ENCODE results near the gene ICAM3.

ICAM3 gene

DNA sequence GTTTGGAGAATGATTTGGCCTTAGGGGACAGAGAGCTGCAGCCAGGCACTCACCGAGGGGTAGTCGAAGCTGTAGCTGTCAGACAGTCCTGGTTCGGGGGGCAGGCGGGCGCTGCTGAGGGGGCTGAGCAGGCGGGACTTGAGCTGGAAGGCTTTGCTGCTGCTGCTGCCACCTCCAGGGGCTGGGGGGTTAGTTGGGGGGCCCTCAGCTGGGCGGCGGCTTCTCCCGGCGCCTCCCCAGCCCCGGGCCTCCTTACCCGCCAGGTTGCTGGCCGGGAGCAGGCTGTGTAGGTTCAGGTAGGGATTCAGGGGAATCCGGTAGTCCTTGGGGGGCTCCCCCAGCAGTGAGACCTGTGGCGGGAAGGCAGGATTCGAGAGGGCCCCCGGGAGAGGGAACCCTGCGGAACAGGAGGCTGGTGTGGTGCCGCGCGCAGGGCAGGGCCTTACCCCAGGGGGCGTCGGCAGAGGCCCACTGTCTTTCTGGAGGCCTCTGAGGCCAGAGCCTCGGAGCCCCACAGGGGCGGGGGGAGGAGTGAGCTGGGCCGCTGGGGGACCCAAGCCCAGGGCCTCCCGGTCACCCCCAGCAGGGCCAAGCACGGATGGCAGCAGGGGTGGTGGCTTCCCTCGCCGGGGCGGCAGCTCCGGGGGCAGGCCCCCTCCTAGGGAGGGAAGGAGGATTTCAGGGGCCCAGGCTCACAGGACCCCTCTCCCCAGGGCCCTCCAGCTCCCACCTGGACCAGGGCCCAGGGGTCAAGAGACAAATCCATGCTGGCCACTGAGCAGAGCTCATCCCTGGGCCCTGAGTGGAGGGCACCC, 18.6 kb downstream of the ICAM3 start:
- no peak overlapping the region for H3K18ac ChIP-seq (ENCODE audit: low read length)
- H2BK120ac ChIP-seq (ENCODE audit: low read depth, low read length) = no peak overlapping the region
- H2AK5ac ChIP-seq (ENCODE audit: low read length) = no peak overlapping the region
- no peak overlapping the region for H3K27ac ChIP-seq (ENCODE audit: low read depth, low read length)
- no peak overlapping the region for H3K23ac ChIP-seq (ENCODE audit: low read length)
- no peaks in the 10 kb centered on the region for H3K79me2 ChIP-seq (ENCODE audit: control insufficient read depth, insufficient read depth, low read length)
- no peak overlapping the region for H3K4ac ChIP-seq (ENCODE audit: low read depth, low read length)
- H4K8ac ChIP-seq (ENCODE audit: low read depth, low read length) = no peak overlapping the region
- H4K5ac ChIP-seq (ENCODE audit: low read length) = no peak overlapping the region
- WGBS (ENCODE audit: extremely low coverage, insufficient coverage, low lambda C conversion rate) = no CpG with 5 or more reads among the region's 32 CpGs
- no peak overlapping the region for H3K4me3 ChIP-seq (ENCODE audit: low read length)
- H3K56ac ChIP-seq (ENCODE audit: low read length) = no peak overlapping the region
- H2BK15ac ChIP-seq (replicated peaks; ENCODE audit: low read depth) = no peak overlapping the region
- H3K4me1 ChIP-seq (ENCODE audit: control insufficient read depth, low read depth, low read length) = no peaks in the 10 kb centered on the region
- H3K79me1 ChIP-seq (ENCODE audit: low read length) = no peaks in the 10 kb centered on the region
- peaks cover 13% of the 10 kb centered on the region for H3K36me3 ChIP-seq (ENCODE audit: control insufficient read depth, insufficient read depth, low read length)
- no peak for DNase-seq
- no peak overlapping the region for H3K9ac ChIP-seq (ENCODE audit: low read length)
- H3K4me2 ChIP-seq (ENCODE audit: low read length) = no peak overlapping the region
- H3K27me3 ChIP-seq (ENCODE audit: insufficient read depth, low read length, poor library complexity) = no peaks in the 10 kb centered on the region
- no peak overlapping the region for H2BK5ac ChIP-seq (ENCODE audit: low read length)

DNA sequence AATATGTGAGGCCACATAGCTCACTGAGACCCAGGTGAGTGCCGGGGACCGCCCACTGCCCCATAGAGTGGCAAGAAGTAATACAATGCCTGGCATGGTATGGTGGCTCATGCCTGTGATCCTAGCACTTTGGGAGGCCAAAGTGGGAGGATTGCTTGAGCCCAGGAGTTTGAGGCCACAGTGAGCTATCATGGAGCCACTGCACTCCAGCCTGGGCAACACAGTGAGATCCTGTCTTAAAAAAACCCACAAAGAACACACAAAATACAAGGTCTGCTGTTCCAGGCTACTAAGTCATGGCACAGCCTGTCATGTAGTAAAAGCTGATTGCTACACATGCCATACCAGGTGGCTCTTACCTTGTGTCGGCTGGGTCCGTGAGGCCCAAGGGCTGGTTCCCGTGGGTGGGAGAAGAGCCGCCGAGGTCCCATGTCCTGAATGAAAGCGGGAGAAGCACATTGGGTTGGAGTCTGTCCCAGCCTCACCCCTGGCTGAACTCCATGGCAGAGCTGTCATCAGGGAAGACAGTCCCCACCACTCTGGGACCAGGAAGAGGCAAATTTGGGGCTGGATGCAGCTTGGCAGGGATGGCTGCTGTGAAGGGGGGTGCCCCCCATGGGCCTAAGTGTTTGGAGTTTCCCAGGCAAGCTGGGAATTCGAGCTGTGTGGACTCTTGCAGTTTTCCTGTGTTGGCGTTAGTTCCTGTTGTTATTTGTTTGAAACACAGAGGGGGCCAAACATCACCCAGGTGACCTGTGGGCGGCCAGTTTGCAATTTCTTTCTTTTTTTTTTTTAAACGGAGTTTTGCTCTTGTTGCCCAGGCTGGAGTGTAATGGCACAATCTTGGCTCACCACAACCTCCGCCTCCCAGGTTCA, 20.4 kb downstream of the ICAM3 start:
- H4K5ac ChIP-seq (ENCODE audit: low read length) = no peak overlapping the region
- no peaks in the 10 kb centered on the region for H3K79me2 ChIP-seq (ENCODE audit: control insufficient read depth, insufficient read depth, low read length)
- no CpG with 5 or more reads among the region's 13 CpGs for WGBS (ENCODE audit: extremely low coverage, insufficient coverage, low lambda C conversion rate)
- no peaks in the 10 kb centered on the region for H3K79me1 ChIP-seq (ENCODE audit: low read length)
- no peak overlapping the region for H4K8ac ChIP-seq (ENCODE audit: low read depth, low read length)
- no peak overlapping the region for H3K27ac ChIP-seq (ENCODE audit: low read depth, low read length)
- DNase-seq = no peak
- H3K36me3 ChIP-seq (ENCODE audit: control insufficient read depth, insufficient read depth, low read length) = peaks cover 11% of the 10 kb centered on the region
- H3K4ac ChIP-seq (ENCODE audit: low read depth, low read length) = no peak overlapping the region
- no peaks in the 10 kb centered on the region for H3K4me1 ChIP-seq (ENCODE audit: control insufficient read depth, low read depth, low read length)
- H3K4me3 ChIP-seq (ENCODE audit: low read length) = no peak overlapping the region
- H2BK120ac ChIP-seq (ENCODE audit: low read depth, low read length) = no peak overlapping the region
- H2BK5ac ChIP-seq (ENCODE audit: low read length) = no peak overlapping the region
- no peak overlapping the region for H3K56ac ChIP-seq (ENCODE audit: low read length)
- no peak overlapping the region for H3K4me2 ChIP-seq (ENCODE audit: low read length)
- no peak overlapping the region for H2AK5ac ChIP-seq (ENCODE audit: low read length)
- H3K27me3 ChIP-seq (ENCODE audit: insufficient read depth, low read length, poor library complexity) = no peaks in the 10 kb centered on the region
- no peak overlapping the region for H2BK15ac ChIP-seq (replicated peaks; ENCODE audit: low read depth)
- H3K18ac ChIP-seq (ENCODE audit: low read length) = no peak overlapping the region
- H3K23ac ChIP-seq (ENCODE audit: low read length) = no peak overlapping the region
- H3K9ac ChIP-seq (ENCODE audit: low read length) = no peak overlapping the region

DNA sequence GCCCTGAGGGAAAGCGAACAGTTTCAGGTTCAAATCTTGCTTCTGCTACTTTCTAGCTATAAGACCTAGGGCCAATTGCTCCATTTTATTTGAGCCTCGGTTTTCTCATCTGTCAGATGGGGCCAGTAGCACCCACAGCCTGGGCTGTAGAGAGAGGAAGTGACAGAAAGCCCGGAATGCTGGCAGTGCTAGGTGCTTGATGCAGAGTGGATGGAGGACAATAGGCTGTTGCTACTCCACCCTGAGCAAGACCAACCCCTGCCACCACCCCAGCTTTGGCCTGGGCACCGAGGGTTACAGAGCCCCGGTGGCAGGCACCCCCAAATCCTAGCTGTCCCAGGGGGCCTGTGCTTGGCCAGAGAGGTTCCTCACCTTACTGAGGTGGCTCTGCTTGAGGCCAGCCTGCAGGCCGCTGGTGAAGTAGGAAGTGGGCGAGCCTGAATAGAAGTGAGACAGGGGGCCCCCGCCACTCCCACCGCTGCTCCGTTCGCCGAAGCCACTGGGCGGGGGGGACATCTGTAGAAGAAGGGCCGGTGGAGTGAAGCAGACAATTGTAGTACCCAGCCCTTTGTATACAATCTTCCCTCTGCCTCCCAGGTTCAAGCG, 21.5 kb downstream of the ICAM3 start:
- no peak overlapping the region for H3K4me2 ChIP-seq (ENCODE audit: low read length)
- H3K79me1 ChIP-seq (ENCODE audit: low read length) = no peaks in the 10 kb centered on the region
- H2BK5ac ChIP-seq (ENCODE audit: low read length) = no peak overlapping the region
- no peak overlapping the region for H2BK120ac ChIP-seq (ENCODE audit: low read depth, low read length)
- no peaks in the 10 kb centered on the region for H3K4me1 ChIP-seq (ENCODE audit: control insufficient read depth, low read depth, low read length)
- no peak overlapping the region for H4K5ac ChIP-seq (ENCODE audit: low read length)
- no peaks in the 10 kb centered on the region for H3K79me2 ChIP-seq (ENCODE audit: control insufficient read depth, insufficient read depth, low read length)
- no peak overlapping the region for H3K9ac ChIP-seq (ENCODE audit: low read length)
- DNase-seq = no peak
- no peak overlapping the region for H3K4ac ChIP-seq (ENCODE audit: low read depth, low read length)
- no peak overlapping the region for H4K8ac ChIP-seq (ENCODE audit: low read depth, low read length)
- no peak overlapping the region for H3K4me3 ChIP-seq (ENCODE audit: low read length)
- no peak overlapping the region for H3K27ac ChIP-seq (ENCODE audit: low read depth, low read length)
- peaks cover 11% of the 10 kb centered on the region for H3K36me3 ChIP-seq (ENCODE audit: control insufficient read depth, insufficient read depth, low read length)
- no peak overlapping the region for H3K23ac ChIP-seq (ENCODE audit: low read length)
- no peak overlapping the region for H3K18ac ChIP-seq (ENCODE audit: low read length)
- no peak overlapping the region for H3K56ac ChIP-seq (ENCODE audit: low read length)
- whole genome bisulfite sequencing (ENCODE audit: extremely low coverage, insufficient coverage, low lambda C conversion rate) = no CpG with 5 or more reads among the region's 15 CpGs
- H2AK5ac ChIP-seq (ENCODE audit: low read length) = no peak overlapping the region
- H2BK15ac ChIP-seq (replicated peaks; ENCODE audit: low read depth) = no peak overlapping the region
- no peaks in the 10 kb centered on the region for H3K27me3 ChIP-seq (ENCODE audit: insufficient read depth, low read length, poor library complexity)

DNA sequence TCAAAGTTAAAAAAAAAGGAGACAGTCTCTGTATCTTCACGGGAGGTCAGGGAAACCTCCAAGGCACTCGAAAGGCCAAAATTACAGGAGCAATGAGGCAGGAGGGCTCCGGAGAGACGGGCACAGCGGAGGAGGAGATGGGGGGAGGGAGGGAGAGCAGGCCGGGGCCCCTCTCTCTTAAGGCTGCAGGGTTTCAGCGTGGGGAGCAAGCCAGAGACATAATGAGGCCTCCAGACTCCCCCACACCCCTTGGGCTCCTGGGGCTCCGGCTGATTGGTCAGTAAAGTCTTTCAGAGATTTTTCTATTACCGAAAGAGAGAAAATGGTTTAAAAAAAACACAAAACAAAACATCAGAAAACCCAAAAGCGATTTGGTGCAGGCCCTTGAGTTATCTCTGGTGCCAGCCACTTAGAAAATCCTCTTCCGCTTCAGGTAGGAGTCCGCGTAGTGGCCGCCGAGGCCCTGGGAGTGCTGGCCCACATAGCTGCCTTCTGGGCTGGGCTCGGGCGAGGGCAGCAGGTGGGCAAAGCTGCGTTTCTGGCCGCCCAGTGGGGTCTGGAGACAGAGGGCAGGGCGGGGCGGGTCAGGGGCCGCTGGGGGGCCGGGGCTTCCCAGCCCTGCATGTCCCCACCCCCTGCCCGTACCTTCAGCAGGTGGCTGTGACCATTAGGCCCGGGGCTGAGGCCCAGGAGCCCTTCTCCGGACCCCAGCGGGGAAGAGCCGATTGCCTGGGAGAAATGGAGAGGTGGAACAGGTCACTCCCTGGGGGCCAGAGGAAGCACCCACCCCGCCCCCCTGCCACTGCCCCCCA, 22.2 kb downstream of the ICAM3 start:
- H3K23ac ChIP-seq (ENCODE audit: low read length) = no peak overlapping the region
- H3K4me1 ChIP-seq (ENCODE audit: control insufficient read depth, low read depth, low read length) = no peaks in the 10 kb centered on the region
- H3K79me2 ChIP-seq (ENCODE audit: control insufficient read depth, insufficient read depth, low read length) = no peaks in the 10 kb centered on the region
- no peak overlapping the region for H3K18ac ChIP-seq (ENCODE audit: low read length)
- H2BK15ac ChIP-seq (replicated peaks; ENCODE audit: low read depth) = no peak overlapping the region
- H3K27me3 ChIP-seq (ENCODE audit: insufficient read depth, low read length, poor library complexity) = no peaks in the 10 kb centered on the region
- no peak for DNase-seq
- no peak overlapping the region for H3K9ac ChIP-seq (ENCODE audit: low read length)
- H3K4ac ChIP-seq (ENCODE audit: low read depth, low read length) = no peak overlapping the region
- no peak overlapping the region for H3K4me3 ChIP-seq (ENCODE audit: low read length)
- no CpG with 5 or more reads among the region's 29 CpGs for WGBS (ENCODE audit: extremely low coverage, insufficient coverage, low lambda C conversion rate)
- no peak overlapping the region for H2BK5ac ChIP-seq (ENCODE audit: low read length)
- H4K5ac ChIP-seq (ENCODE audit: low read length) = no peak overlapping the region
- H3K56ac ChIP-seq (ENCODE audit: low read length) = no peak overlapping the region
- H2AK5ac ChIP-seq (ENCODE audit: low read length) = no peak overlapping the region
- H3K79me1 ChIP-seq (ENCODE audit: low read length) = no peaks in the 10 kb centered on the region
- no peak overlapping the region for H2BK120ac ChIP-seq (ENCODE audit: low read depth, low read length)
- H4K8ac ChIP-seq (ENCODE audit: low read depth, low read length) = no peak overlapping the region
- H3K4me2 ChIP-seq (ENCODE audit: low read length) = no peak overlapping the region
- H3K36me3 ChIP-seq (ENCODE audit: control insufficient read depth, insufficient read depth, low read length) = peaks cover 11% of the 10 kb centered on the region
- H3K27ac ChIP-seq (ENCODE audit: low read depth, low read length) = no peak overlapping the region

DNA sequence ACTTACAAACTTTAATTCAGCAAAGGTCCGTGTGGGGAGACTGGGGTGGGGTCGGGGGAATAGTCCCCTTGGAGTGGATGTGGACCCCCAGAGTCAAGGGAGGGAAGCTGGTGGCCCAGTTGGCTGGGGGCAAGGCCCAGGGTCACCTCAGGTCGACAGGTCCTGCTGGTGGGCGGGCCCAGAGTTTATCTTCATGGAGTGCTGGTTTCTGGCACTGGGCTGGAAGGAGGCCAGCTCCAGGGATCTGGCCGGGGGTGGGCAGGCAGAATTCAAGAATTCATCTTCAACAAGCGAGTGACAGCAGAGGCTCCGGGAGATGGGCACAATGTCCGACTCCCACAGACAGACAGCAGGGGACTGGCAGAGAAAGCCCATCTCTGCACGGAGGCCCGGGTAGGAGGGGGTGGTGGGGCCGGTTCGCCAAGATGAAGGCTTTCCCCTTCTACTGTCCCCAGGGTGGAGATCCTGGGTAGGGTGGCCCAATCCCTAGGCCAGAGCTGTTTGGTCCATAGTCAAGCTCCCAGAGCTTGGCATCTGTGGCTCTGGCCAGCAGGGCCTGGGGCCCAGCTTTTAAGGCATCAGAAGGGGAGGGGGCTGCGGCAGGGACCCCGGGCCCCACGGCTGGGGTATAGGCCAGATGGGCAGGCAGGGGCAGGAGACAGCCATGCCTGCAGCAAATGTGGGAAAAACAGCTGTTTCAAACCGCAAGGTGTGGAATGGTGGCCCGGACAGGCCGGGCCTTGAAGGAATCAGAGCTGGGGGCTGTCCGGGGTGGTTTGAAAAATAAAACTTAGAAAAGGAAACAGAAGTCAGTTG, 23.0 kb downstream of the ICAM3 start:
- H4K5ac ChIP-seq (ENCODE audit: low read length) = no peak overlapping the region
- no peak overlapping the region for H3K18ac ChIP-seq (ENCODE audit: low read length)
- H3K36me3 ChIP-seq (ENCODE audit: control insufficient read depth, insufficient read depth, low read length) = peaks cover 6% of the 10 kb centered on the region
- peak overlapping the region; percentile 57 for H3K56ac ChIP-seq (ENCODE audit: low read length)
- H3K79me1 ChIP-seq (ENCODE audit: low read length) = no peaks in the 10 kb centered on the region
- no peak overlapping the region for H3K4ac ChIP-seq (ENCODE audit: low read depth, low read length)
- no peaks in the 10 kb centered on the region for H3K79me2 ChIP-seq (ENCODE audit: control insufficient read depth, insufficient read depth, low read length)
- WGBS (ENCODE audit: extremely low coverage, insufficient coverage, low lambda C conversion rate) = no CpG with 5 or more reads among the region's 19 CpGs
- no peaks in the 10 kb centered on the region for H3K4me1 ChIP-seq (ENCODE audit: control insufficient read depth, low read depth, low read length)
- H3K9ac ChIP-seq (ENCODE audit: low read length) = peak overlapping the region; percentile 55
- no peak overlapping the region for H2BK120ac ChIP-seq (ENCODE audit: low read depth, low read length)
- H2BK15ac ChIP-seq (replicated peaks; ENCODE audit: low read depth) = no peak overlapping the region
- no peak overlapping the region for H4K8ac ChIP-seq (ENCODE audit: low read depth, low read length)
- no peak overlapping the region for H2AK5ac ChIP-seq (ENCODE audit: low read length)
- H3K23ac ChIP-seq (ENCODE audit: low read length) = no peak overlapping the region
- no peak overlapping the region for H3K27ac ChIP-seq (ENCODE audit: low read depth, low read length)
- no peak overlapping the region for H3K4me3 ChIP-seq (ENCODE audit: low read length)
- H2BK5ac ChIP-seq (ENCODE audit: low read length) = no peak overlapping the region
- no peak for DNase-seq
- no peaks in the 10 kb centered on the region for H3K27me3 ChIP-seq (ENCODE audit: insufficient read depth, low read length, poor library complexity)
- no peak overlapping the region for H3K4me2 ChIP-seq (ENCODE audit: low read length)

Measured in mesendoderm (in vitro differentiated cells).